ENCODE results near the gene ZNF280A.

The ZNF280A gene, protein sequence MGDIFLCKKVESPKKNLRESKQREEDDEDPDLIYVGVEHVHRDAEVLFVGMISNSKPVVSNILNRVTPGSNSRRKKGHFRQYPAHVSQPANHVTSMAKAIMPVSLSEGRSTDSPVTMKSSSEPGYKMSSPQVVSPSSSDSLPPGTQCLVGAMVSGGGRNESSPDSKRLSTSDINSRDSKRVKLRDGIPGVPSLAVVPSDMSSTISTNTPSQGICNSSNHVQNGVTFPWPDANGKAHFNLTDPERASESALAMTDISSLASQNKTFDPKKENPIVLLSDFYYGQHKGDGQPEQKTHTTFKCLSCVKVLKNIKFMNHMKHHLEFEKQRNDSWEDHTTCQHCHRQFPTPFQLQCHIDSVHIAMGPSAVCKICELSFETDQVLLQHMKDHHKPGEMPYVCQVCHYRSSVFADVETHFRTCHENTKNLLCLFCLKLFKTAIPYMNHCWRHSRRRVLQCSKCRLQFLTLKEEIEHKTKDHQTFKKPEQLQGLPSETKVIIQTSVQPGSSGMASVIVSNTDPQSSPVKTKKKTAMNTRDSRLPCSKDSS

GRCh38 chr22:22520020-22520656, at the start of gene ZNF280A:
Gene ZNF280A (minus strand): TSS chr22:22520270. CDS start chr22:22515630, 4,640 bp downstream.
- no peak for DNase-seq (ENCODE audit: low read depth in 2 of 3, low spot score in 1 of 3)

DNA sequence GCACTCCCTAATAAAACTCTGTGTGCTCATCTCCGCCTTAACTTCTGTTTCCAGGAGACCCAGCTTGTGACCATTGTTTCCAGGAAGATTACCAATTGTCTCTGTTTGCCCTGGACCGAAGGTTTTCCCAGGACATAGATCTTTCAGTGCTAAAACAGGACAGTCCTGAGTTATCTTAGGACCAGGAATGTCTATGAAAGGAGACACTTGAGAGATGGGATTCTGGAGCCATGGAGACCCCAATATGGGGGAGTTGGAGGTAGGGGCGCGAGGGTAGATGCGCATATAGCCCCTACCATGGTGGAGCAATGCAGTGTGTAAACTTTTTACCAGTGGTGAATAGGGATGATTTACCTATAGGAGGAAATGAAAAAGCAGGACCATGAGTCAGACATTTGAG, 49.1 kb upstream of the ZNF280A start:
- no peak for DNase-seq (ENCODE audit: low read depth in 2 of 3, low spot score in 1 of 3)

- DNase-seq (ENCODE audit: low read depth in 2 of 3, low spot score in 1 of 3): no peak
Measured at GRCh38 chr22:22565981-22566380, 45.9 kb upstream of the ZNF280A start.

DNA sequence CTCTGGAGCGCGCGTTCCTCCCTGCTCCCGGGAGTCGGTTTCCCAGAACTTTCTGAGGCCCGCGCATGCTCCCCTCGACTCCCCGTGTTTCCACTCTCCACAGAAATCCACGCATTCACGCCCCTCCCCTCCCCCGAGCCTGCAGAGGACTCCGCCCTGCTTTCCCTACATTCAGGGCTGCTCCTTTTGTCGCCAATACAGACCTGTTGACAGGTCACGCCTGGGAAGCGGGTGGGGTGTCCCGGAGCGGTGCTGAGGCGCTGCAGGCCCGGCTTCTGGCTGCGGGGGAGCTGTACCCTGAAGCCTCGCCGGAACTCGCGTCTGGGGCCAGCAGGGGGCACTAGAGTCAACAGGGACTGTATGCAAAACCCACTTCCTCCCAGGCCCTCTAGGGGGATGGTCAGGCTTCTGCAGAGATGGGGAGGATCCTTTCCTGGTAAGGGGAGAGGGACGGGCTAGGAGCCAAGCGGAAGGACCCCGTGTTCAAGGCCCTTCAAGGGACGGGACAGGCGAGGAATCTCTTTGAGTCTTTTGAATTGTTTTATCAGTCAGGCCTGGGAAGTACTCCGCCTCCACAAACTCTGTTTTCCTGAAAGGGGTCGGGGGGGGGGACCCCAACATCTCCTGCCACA, 39.0 kb upstream of the ZNF280A start, which contains the start of gene PRAME:
PRAME (minus strand) TSS at position 294 of the 632 bp plus-strand sequence. CDS start 2,433 bp downstream, outside the sequence.
- DNase-seq (ENCODE audit: low read depth in 2 of 3, low spot score in 1 of 3): peak; percentile 81 to 84 (median 82)

- no peak for DNase-seq (ENCODE audit: low read depth in 2 of 3, low spot score in 1 of 3)
Measured at GRCh38 chr22:22558071-22558971, 38.3 kb upstream of the ZNF280A start.

DNA sequence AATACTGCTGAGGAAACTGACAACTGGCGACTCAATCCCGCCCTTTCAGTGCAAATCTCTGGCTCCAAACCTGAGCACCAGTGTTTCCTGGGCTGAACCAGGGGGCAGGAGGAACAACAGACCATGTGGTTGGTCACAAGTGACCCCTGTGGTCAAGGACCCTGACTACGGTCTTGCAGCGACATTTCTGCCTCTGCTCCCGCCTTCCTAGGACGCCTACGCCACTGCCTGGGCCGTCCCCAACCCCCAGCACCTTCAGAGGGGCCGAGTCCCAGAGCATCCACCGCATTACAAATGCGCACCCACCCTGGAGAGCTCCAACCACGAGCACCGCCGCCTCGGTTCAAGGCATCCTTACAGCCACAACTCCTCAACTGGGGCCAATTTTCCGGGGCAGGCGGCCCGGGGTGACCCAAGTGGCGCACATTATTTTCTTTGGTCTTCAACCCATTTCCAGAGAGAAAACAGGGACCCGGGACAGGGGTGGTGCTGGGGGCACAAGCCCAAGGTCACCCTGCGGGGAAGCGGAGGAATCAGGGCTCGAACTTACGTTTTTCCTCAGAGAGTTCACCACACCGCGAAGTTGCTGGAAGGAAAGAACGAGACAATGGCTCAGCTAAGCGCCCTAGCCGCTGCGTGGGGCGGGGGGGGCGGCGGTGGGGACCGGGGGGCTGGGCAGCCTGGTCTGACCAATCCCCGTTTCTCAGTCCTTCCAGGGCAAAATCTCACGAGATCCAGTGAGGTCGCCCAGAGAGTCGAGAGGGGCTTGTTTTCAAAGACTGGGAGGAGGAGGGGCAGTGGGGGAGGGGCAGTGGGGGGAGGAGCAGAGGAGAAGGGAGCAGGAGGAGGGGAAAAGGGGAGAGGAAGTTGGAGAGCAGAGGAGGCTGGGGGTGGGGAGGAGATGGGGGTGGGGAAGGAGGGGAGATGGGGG, 37.2 kb upstream of the ZNF280A start:
- DNase-seq (ENCODE audit: low read depth in 2 of 3, low spot score in 1 of 3): no peak

DNA sequence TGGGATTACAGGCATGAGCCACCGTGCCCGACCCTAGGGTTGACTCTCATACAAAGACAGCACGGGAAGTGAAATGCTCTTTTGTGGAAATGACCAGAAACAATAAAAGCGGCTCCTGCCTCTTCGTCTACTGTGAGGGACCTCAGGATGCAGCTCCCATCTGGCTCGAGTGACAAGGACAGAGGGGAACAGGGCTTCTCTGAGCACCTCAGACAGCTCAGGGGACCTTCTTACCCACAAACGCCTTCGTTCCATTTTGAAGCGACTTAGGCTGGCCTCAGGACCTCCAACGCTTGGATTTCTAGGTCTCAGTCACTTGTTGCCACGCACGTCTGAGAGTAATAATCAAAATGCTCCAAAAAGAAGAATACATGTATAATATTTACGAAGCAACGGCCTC, 36.5 kb upstream of the ZNF280A start:
- DNase-seq (ENCODE audit: low read depth in 2 of 3, low spot score in 1 of 3): no peak

- no peak for DNase-seq (ENCODE audit: low read depth in 2 of 3, low spot score in 1 of 3)
Measured at GRCh38 chr22:22555596-22555995, 35.5 kb upstream of the ZNF280A start.

DNA sequence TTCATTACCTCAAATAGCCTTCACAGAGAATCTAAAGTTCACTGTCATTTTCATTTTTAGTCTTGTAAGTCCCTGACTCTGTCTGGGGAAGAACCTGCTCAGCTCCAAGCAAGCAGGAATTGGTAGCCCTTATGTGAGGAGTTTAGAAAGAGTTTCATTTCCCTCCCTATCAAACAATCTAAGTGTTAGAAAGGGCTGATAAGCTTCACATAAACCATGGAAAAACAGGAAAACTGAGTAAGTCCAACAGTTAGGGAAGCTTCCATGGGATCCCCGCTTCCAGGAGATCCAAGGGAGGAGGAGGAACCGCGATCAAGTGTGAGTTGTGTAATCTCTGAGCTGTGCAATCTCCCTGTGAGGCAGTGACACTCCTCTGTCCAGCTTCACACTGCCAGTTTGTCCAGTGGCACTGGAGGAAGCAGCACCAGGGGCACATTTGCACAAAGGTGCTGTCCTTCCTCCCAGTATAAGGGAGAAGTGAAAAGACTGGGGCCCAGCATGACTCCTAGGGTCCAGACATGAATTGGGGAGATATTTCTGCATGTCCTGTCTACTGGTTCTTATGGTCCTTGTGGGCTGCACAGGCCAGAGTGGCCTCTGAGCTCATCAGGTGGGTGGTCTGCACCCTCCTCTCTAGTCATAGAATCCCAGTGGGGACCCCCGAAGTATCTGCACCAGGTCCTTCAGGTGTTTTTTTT, 34.7 kb upstream of the ZNF280A start:
- no peak for DNase-seq (ENCODE audit: low read depth in 2 of 3, low spot score in 1 of 3)

DNA sequence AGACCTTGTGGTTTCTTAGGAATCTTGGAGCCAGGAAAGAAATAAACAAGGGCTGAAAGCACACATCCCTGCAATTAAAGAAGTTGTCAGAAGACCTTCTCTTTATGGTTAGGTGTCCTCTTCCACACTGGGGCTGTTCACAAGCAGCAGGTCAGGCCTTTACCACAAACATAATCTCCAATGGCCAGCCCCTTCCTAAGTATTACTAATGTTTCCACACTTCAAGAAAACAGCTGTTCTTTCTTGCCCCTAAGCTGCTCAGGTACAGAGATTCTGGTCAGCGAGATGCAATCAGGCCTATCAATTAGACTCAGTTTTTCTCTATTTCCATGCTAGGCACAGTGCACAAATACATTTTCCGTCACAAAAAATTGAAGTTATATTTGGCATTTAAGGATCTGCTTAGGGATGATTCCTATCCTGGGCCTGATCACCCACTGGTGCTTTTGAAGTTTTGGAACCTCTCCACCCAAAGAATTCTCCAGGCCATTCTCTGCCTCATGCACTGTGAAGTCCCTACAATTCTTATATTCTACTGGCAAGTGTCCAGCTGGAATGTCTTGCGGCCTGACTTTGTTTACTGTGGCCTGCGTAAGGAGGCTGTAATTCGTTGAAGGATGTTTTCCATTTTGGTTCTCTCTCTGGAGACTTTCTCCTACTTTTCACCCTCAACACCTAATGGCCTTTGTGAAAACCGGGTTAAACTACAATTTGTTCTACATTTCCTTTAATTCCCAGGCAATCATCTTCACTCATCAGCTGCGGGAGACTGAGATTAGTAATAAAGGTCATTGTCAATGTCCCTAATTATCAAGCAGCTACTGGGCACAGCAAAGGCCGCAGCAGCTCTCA, 33.9 kb upstream of the ZNF280A start:
- no peak for DNase-seq (ENCODE audit: low read depth in 2 of 3, low spot score in 1 of 3)

DNA sequence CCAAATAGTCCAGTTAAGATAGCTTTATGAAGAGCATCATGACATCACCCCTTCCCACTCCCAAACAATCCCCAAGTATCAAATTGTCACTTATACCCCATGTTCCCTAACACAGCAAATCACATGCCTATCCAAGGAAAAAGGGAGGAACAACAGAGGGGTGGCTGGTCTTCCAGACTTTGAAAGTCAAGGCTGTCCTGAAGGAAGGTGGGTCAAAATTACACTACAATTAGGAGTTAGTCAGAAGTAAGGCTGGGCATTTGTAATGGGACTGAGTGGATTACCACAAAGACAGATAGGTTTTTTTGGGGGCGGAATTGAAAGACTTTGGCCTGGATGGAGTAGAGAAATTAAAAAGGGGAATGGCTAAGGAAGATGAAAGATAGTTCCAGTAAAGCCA, 33.1 kb upstream of the ZNF280A start:
- no peak for DNase-seq (ENCODE audit: low read depth in 2 of 3, low spot score in 1 of 3)

- DNase-seq (ENCODE audit: low read depth in 2 of 3, low spot score in 1 of 3): no peak
Measured at GRCh38 chr22:22552630-22553029, 32.6 kb upstream of the ZNF280A start.

DNA sequence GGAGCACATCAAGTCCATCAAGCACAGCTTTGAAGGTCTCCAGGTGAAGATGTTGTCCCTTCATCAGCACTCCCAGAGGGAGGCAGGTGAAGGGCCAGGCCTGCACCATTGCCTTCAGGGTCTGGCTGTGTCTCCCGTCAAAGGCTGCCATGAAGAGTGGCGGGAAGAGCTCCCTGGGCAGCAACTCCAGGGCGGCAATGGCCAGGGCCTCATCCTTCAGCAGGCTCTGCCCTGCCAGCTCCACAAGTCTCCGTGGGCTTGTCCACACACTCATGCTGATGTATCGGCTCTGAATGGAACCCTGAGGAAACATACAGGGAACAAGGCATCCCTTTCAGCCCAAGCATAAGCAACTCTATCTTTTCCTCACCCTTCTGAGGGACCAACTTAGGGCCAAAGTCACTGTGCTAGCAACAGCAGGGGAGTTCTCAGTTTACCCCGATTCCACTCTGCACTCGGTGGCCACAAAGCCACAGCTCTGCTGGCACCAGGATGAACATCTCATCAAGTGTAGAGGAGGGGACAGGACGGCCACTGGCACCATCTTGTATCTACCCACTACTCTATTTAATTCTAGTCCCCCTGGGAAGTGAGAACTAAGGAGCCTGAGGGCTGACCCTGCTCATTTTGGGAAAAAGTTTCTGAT, 30.8 kb upstream of the ZNF280A start:
- DNase-seq (ENCODE audit: low read depth in 2 of 3, low spot score in 1 of 3): no peak

GRCh38 chr22:22548910-22549309, 28.8 kb upstream of the ZNF280A start:
- no peak for DNase-seq (ENCODE audit: low read depth in 2 of 3, low spot score in 1 of 3)

GRCh38 chr22:22548317-22548716, 28.2 kb upstream of the ZNF280A start:
- DNase-seq (ENCODE audit: low read depth in 2 of 3, low spot score in 1 of 3): no peak

DNA sequence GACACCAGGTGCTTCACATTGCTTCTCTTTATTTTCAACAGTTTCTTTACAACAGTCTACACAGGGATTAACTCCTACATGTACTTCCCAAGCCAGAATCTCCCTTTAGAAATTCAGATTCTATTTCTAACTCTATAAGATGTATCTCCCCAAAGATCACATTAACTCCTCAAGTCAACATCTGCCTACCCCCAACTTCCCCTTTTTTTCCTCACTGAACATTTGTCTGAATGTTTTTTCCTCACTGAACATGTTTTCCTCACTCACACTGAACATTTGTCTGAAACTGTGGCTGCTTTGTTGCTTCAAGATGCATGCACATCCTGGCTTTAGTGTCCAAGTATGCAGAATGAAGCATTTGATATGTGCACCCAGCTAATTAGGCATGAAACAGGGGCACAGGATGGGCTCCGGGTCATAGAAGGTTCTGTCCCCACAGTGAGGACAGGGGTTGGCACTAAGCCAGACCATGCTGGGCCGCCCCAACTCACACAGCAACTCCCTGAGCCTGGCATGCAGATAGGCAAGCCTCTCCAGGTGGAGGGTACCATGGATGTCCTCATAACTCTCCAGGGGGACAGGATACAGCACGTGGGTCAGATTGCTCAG, 27.7 kb upstream of the ZNF280A start:
- DNase-seq (ENCODE audit: low read depth in 2 of 3, low spot score in 1 of 3): no peak

DNA sequence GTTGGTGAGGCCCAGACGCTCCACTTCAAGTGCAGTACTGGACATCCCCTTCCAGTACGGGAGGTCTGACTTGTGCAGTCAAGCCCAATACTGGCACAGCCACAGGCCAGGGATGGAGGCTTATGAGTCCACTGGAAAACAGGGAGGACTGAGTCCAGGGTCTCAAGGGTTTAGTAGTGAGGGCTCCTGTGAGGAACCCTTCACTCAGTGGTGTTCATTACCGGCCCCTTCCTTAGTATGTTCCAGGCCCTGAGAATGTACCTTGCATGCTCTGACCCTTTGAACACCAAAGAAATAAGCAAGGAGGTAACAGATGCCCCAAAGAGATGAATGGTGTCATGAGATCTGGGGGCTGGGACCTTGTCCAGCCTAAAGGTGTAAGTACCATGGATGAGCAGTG, 27.2 kb upstream of the ZNF280A start:
- DNase-seq (ENCODE audit: low read depth in 2 of 3, low spot score in 1 of 3): no peak

All from stimulated activated CD4-positive, alpha-beta T cell treated with anti-CD3 and anti-CD28 coated beads, Interleukin-12 subunit alpha, Interleukin-12 subunit beta, amount 100 ng/mL, for 48 hours (primary cell).